ENCODE measurements around the gene RO60.

DNA sequence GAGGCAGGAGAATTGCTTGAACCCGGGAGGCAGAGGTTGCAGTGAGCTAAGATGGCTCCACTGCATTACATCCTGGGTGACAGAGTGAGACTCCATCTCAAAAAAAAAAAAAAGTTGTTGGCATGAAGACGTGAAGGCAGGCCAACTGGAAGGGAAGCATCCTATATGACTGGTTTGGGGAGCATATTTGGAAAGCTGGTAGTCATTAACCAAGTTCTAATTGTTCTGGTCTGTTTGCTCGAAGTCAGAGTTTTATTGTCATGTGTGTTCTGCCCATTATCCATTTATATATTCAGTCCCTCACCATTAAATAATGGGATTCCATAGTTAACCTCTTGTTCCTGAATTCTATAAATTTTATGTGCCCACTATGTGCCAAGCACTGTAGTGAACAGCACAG is 49.1 kb downstream of the RO60 start:
- no peak for TF ChIP-seq CEBPB (IDR thresholded peaks at IDR 0.05; ENCODE audit: low read depth, low read length)
- no peak for TF ChIP-seq CTCF (conservative IDR thresholded peaks at IDR 0.05; ENCODE audit: low read depth, low read length)
- TF ChIP-seq POLR2A (IDR thresholded peaks at IDR 0.05; ENCODE audit: low read depth, low read length): no peak
- TF ChIP-seq MAFK (IDR thresholded peaks at IDR 0.05; ENCODE audit: low read depth, low read length): no peak
- TF ChIP-seq MAZ (IDR thresholded peaks at IDR 0.05; ENCODE audit: borderline replicate concordance, low read depth, low read length): no peak
- no peak for TF ChIP-seq MXI1 (IDR thresholded peaks at IDR 0.05; ENCODE audit: borderline replicate concordance, low read depth, low read length)
- no peak for TF ChIP-seq RAD21 (IDR thresholded peaks at IDR 0.05; ENCODE audit: low read length)
- no peak for TF ChIP-seq SMC3 (IDR thresholded peaks at IDR 0.05; ENCODE audit: low read depth, low read length)
